H9 (cell line): ENCODE data around the gene PRPSAP2. TPM values are rescaled to one million over a fixed set of nuclear protein-coding genes. Genes with fewer than 3 reads are reported as not detected.

ENCODE experiments used
- DNase-seq: peaks from one replicate; pipeline ENCODE4 v3.0.0-alpha.2; 2017
- H2AFZ ChIP-seq: one replicate; pipeline ENCODE4 v1.6.1; 2013; ENCODE audit warnings: mild to moderate bottlenecking, low read length, control low read depth, moderate library complexity
- H2AK5ac ChIP-seq: 2 replicates; pipeline ENCODE4 v1.6.1; 2013; ENCODE audit warnings: low read length, control low read depth, mixed read lengths; ENCODE audit not compliant: insufficient read length
- H2BK120ac ChIP-seq: one replicate; pipeline ENCODE4 v1.6.1; 2013; ENCODE audit warnings: low read depth, mild to moderate bottlenecking, low read length, control low read depth, inconsistent platforms; ENCODE audit not compliant: poor library complexity, severe bottlenecking
- H2BK12ac ChIP-seq: 2 replicates; pipeline ENCODE4 v1.6.1; 2013; ENCODE audit warnings: low read length, control low read depth, mixed read lengths, low read depth; ENCODE audit not compliant: insufficient read length
- H2BK15ac ChIP-seq: 2 replicates; pipeline ENCODE4 v1.6.1; 2013; ENCODE audit warnings: low read depth, low read length, control low read depth
- H2BK20ac ChIP-seq: one replicate; pipeline ENCODE4 v1.6.1; 2013; ENCODE audit warnings: low read depth, mild to moderate bottlenecking, low read length, control low read depth, inconsistent platforms; ENCODE audit not compliant: poor library complexity, severe bottlenecking
- H2BK5ac ChIP-seq: 2 replicates; pipeline ENCODE4 v1.6.1; 2013; ENCODE audit warnings: low read length, control low read depth, mixed read lengths; ENCODE audit not compliant: insufficient read length
- H3K14ac ChIP-seq: 2 replicates; pipeline ENCODE4 v1.6.1; 2013; ENCODE audit warnings: low read length, control low read depth; ENCODE audit not compliant: insufficient read depth
- H3K18ac ChIP-seq: 2 replicates; pipeline ENCODE4 v1.6.1; 2013; ENCODE audit warnings: low read depth, mild to moderate bottlenecking, mixed read lengths, low read length, control low read depth; ENCODE audit not compliant: insufficient read length
- H3K23ac ChIP-seq: 2 replicates; pipeline ENCODE4 v1.6.1; 2013; ENCODE audit warnings: low read length, control low read depth, mixed read lengths, low read depth; ENCODE audit not compliant: insufficient read length
- H3K23me2 ChIP-seq: 2 replicates; pipeline ENCODE4 v1.6.1; 2013; ENCODE audit warnings: low read depth, mild to moderate bottlenecking, mixed read lengths, low read length, control low read depth; ENCODE audit not compliant: insufficient read length, poor library complexity, severe bottlenecking
- H3K27ac ChIP-seq: 2 replicates; pipeline ENCODE4 v1.5.1; 2013; ENCODE audit warnings: low read length, control low read depth, mixed read lengths, low read depth; ENCODE audit not compliant: insufficient read length
- H3K27me3 ChIP-seq: 2 replicates; pipeline ENCODE4 v1.6.1; 2013; ENCODE audit warnings: low read length, control low read depth, inconsistent platforms; ENCODE audit not compliant: insufficient read depth
- H3K4ac ChIP-seq: 2 replicates; pipeline ENCODE4 v1.6.1; 2013; ENCODE audit warnings: low read depth, mild to moderate bottlenecking, control low read depth, inconsistent platforms, low read length, moderate library complexity
- H3K4me1 ChIP-seq: 2 replicates; pipeline ENCODE4 v1.6.1; 2013; ENCODE audit warnings: low read length, control low read depth, inconsistent platforms; ENCODE audit not compliant: insufficient read depth
- H3K4me2 ChIP-seq: 2 replicates; pipeline ENCODE4 v1.6.1; 2013; ENCODE audit warnings: low read length, control low read depth, mixed read lengths; ENCODE audit not compliant: insufficient read length, insufficient read depth
- H3K56ac ChIP-seq: 2 replicates; pipeline ENCODE4 v1.6.1; 2013; ENCODE audit warnings: low read depth, mild to moderate bottlenecking, mixed read lengths, low read length, control low read depth; ENCODE audit not compliant: insufficient read length
- H3K79me1 ChIP-seq: 2 replicates; pipeline ENCODE4 v1.6.1; 2013; ENCODE audit warnings: low read depth, mild to moderate bottlenecking, moderate library complexity, low read length, control low read depth, inconsistent platforms; ENCODE audit not compliant: insufficient read depth, poor library complexity, severe bottlenecking
- H3K79me2 ChIP-seq: 2 replicates; pipeline ENCODE4 v1.6.1; 2013; ENCODE audit warnings: low read length, control low read depth, inconsistent platforms; ENCODE audit not compliant: insufficient read depth
- H3K9ac ChIP-seq: 2 replicates; pipeline ENCODE4 v1.6.1; 2013; ENCODE audit warnings: low read length, control low read depth, mixed read lengths; ENCODE audit not compliant: insufficient read length; ENCODE audit errors: extremely low read depth
- H3K9me3 ChIP-seq: one replicate; pipeline ENCODE4 v1.6.1; 2013; ENCODE audit warnings: low read depth, low read length, inconsistent platforms; ENCODE audit not compliant: control insufficient read depth
- H3T11ph ChIP-seq: one replicate; pipeline ENCODE4 v1.6.1; 2013; ENCODE audit warnings: mild to moderate bottlenecking, low read length, control low read depth, inconsistent platforms
- H4K20me1 ChIP-seq: one replicate; pipeline ENCODE4 v1.6.1; 2013; ENCODE audit not compliant: control insufficient read depth, insufficient read length, insufficient read depth
- H4K5ac ChIP-seq: 2 replicates; pipeline ENCODE4 v1.6.1; 2013; ENCODE audit warnings: low read depth, mild to moderate bottlenecking, mixed read lengths, low read length, control low read depth; ENCODE audit not compliant: insufficient read length
- H4K8ac ChIP-seq: replicated peaks from 2 replicates; pipeline ENCODE4 v1.6.1; 2013; ENCODE audit warnings: low read length, control low read depth, mixed read lengths, low read depth; ENCODE audit not compliant: insufficient read length
- H4K91ac ChIP-seq: 2 replicates; pipeline ENCODE4 v1.6.1; 2013; ENCODE audit warnings: low read depth, mild to moderate bottlenecking, moderate library complexity, mixed read lengths, low read length, control low read depth; ENCODE audit not compliant: insufficient read length
- H3K27ac Mint-ChIP-seq, 3 experiments: 2 replicates in 2 of 3; 3 replicates in 1 of 3; pipeline ENCODE4 v1.8.0; 2020 to 2021; ENCODE audit warnings: mixed read lengths in 3 of 3, mild to moderate bottlenecking in 1 of 3, moderate library complexity in 1 of 3
- H3K27me3 Mint-ChIP-seq: 2 replicates; pipeline ENCODE4 v1.8.0; 2021; ENCODE audit warnings: low read depth, mild to moderate bottlenecking, moderate library complexity, mixed read lengths
- H3K36me3 Mint-ChIP-seq, 3 experiments: 2 replicates in 2 of 3; 3 replicates in 1 of 3; pipeline ENCODE4 v1.8.0; 2020 to 2021; ENCODE audit warnings: low read depth in 3 of 3, mixed read lengths in 3 of 3; ENCODE audit not compliant: insufficient read depth in 1 of 3
- H3K4me1 Mint-ChIP-seq, 2 experiments: 2 replicates each; pipeline ENCODE4 v1.8.0; 2020; ENCODE audit warnings: mixed read lengths in 2 of 2
- H3K4me3 Mint-ChIP-seq, 2 experiments: 2 replicates in 1 of 2; 3 replicates in 1 of 2; pipeline ENCODE4 v1.8.0; 2020 to 2021; ENCODE audit warnings: mild to moderate bottlenecking in 2 of 2, mixed read lengths in 2 of 2, moderate library complexity in 1 of 2
- H3K9me3 Mint-ChIP-seq, 2 experiments: 2 replicates in 1 of 2; 3 replicates in 1 of 2; pipeline ENCODE4 v1.8.0; 2020; ENCODE audit warnings: mild to moderate bottlenecking in 2 of 2, mixed read lengths in 2 of 2, moderate library complexity in 1 of 2
- WGBS: extraction: QIAGEN DNeasy Blood & Tissue Kit; methylation state at CpG from one replicate; pipeline ENCODE4 v1.1.7; 2013; ENCODE audit warnings: missing lambda C conversion rate, low lambda C conversion rate, mixed read lengths; ENCODE audit not compliant: insufficient read length; ENCODE audit errors: extremely low coverage; 5-methylcytosine and 5-hydroxymethylcytosine counted together
- total RNA-seq: library from RNA; stranded (reverse); gene quantifications from 2 replicates; pipeline ENCODE4 v1.2.1, GENCODE V29; 2021
- TF ChIP-seq, protein P1 (sequence below): fragments of 200-600 bp; sonication (generic); conservative IDR thresholded peaks from 3 replicates; pipeline ENCODE4 v1.8.0; 2021; ENCODE audit warnings: antibody characterized with exemption, mild to moderate bottlenecking

PRPSAP2 gene
- total RNA-seq, 1 experiment from 2014 or later, result 58.0 TPM

DNA sequence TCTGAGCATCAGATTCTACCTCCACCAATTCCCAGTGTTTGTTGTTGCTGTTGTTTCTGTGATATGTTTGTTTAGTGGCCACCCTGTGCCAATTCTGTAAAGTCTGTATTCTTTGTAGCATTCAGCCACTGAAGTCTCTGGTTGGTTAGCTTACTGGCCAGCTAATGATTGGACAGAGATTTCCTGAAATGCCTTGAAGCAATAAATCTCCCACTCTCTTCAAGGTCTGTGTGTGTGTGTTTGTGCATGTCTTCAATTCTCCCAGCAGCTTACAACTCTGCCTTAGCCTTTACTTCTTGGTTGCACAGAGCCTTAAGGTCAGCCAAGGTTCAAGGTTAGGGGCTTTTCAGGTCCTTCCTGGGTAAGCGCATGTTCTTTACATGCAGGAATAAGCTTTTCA lies 38.2 kb downstream of the PRPSAP2 start:
- H3K27ac ChIP-seq, result no peak overlapping the region
- peaks cover 5% of the 10 kb centered on the region in 2 experiments; a peak in 3 of 4 replicates for H3K4me1 Mint-ChIP-seq
- H4K91ac ChIP-seq, result no peak overlapping the region
- no peak overlapping the region for H2BK120ac ChIP-seq
- no peak overlapping the region for H2BK12ac ChIP-seq
- no peaks in the 10 kb centered on the region for H3K27me3 Mint-ChIP-seq
- H2BK15ac ChIP-seq, result no peak overlapping the region
- no peak overlapping the region for H2AFZ ChIP-seq
- H2BK5ac ChIP-seq, result no peak overlapping the region
- H3K36me3 Mint-ChIP-seq, result peaks cover 41 to 73% (median 72%) of the 10 kb centered on the region in 3 experiments
- no peak overlapping the region for H2AK5ac ChIP-seq
- H3K27ac Mint-ChIP-seq, result no peak overlapping the region
- H2BK20ac ChIP-seq, result no peak overlapping the region
- no peak overlapping the region for H3K4me3 Mint-ChIP-seq
- no peak overlapping the region for H3K23ac ChIP-seq
- no peaks in the 10 kb centered on the region for H3K27me3 ChIP-seq
- no peak overlapping the region for H3K56ac ChIP-seq
- no peaks in the 10 kb centered on the region for H3K23me2 ChIP-seq
- TF ChIP-seq, protein P1, sequence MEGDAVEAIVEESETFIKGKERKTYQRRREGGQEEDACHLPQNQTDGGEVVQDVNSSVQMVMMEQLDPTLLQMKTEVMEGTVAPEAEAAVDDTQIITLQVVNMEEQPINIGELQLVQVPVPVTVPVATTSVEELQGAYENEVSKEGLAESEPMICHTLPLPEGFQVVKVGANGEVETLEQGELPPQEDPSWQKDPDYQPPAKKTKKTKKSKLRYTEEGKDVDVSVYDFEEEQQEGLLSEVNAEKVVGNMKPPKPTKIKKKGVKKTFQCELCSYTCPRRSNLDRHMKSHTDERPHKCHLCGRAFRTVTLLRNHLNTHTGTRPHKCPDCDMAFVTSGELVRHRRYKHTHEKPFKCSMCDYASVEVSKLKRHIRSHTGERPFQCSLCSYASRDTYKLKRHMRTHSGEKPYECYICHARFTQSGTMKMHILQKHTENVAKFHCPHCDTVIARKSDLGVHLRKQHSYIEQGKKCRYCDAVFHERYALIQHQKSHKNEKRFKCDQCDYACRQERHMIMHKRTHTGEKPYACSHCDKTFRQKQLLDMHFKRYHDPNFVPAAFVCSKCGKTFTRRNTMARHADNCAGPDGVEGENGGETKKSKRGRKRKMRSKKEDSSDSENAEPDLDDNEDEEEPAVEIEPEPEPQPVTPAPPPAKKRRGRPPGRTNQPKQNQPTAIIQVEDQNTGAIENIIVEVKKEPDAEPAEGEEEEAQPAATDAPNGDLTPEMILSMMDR, result no peak
- H3K79me1 ChIP-seq, result peaks cover 6% of the 10 kb centered on the region
- H3K9me3 ChIP-seq, result no peaks in the 10 kb centered on the region
- no peaks in the 10 kb centered on the region for H3K79me2 ChIP-seq
- no peak overlapping the region for H3K18ac ChIP-seq
- H3K9me3 Mint-ChIP-seq, result peaks cover 0 to 10% of the 10 kb centered on the region in 2 experiments; a peak in 3 of 5 replicates
- H4K20me1 ChIP-seq, result no peaks in the 10 kb centered on the region
- H3K4ac ChIP-seq, result no peak overlapping the region
- H3K4me2 ChIP-seq, result no peak overlapping the region
- no CpG with 5 or more reads among the region's 1 CpG for WGBS
- H4K8ac ChIP-seq, result no peak overlapping the region
- no peaks in the 10 kb centered on the region for H3K4me1 ChIP-seq
- H3K9ac ChIP-seq, result no peak overlapping the region
- DNase-seq, result no peak
- no peak overlapping the region for H3K14ac ChIP-seq
- no peak overlapping the region for H3T11ph ChIP-seq
- no peak overlapping the region for H4K5ac ChIP-seq
